GM19193 (cell line): ENCODE results near the gene DGKG.

Experiments
- POLR2A ChIP-seq: IDR thresholded peaks from 4 replicates; pipeline ENCODE4 v1.6.1; 2011; ENCODE audit not compliant: insufficient read depth, insufficient read length; ENCODE audit errors: extremely low read depth

Gene DGKG

DNA sequence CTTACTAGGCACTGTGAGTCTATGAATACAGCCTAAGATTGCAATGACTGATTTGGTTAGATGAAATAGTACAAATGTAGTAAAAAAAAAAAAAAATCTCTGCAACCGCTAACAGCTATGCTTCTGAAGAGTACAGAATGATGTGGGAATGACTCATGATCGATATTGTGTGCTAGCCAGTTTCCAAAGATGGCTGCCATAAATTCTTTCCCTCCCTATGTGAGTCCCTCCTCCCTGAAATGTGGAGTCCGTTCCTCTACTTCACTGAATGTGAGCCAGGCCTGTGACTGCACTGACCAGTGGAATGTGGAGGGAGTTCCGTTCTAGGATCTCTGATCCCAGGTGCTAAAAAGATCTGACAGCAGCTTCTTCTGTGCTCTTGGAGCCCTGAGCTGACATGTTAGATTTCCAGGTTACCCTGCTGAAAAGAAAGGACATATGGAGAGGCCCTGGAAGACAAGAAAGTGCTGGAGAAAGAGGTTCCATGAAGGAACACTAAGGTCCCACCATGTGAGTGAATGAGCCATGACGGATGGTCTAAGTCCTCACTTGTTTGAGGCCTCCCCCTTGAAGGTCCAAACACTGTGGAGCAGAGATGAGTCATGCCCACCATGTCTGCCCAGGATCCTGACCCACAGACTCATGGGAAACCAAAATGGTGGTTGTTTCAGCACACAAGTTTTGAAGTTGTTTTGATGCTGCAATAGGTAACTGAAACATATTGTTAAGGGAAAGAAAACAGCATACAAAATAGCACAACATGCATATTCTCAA lies 46.3 kb downstream of the DGKG start:
- TF ChIP-seq POLR2A: no peak

DNA sequence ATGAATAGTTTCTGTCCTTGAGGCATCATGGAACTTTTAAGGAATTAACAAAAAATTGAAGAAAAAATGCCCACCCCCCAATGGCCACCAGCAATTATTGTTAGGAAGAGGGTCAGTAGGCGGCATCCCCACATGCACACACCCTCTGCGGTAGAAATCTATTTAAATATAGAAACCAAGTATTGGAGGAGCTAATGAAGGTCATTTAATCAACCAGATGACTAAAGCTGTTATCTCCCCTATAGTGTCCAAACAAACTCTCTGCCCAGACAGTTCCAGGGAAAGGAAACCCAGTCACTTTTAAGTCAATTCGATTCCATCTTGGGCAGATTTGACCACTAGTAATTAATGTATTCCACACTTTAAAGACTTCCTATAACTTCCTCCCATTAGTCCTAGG lies 47.1 kb downstream of the DGKG start:
- TF ChIP-seq POLR2A: no peak

DNA sequence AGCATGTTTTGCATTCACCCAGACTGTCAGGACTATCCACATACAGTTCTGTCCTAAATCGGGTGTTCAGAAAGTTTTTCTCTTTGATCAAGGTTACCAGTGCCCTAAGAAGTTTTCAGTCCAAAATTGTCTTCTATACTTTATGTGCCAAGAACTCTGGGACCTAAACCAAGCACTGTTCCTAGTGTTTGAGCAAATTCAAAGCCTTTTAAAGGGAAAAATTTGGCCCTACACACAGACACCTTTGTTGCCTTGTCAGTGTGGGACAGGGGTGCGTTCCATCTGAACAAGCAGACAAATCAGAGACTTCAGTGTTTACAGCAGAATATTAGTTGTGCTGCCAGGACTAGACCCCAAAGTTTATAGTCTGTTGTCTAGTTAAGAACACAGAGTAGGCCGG lies 50.6 kb downstream of the DGKG start:
- no peak for TF ChIP-seq POLR2A

DNA sequence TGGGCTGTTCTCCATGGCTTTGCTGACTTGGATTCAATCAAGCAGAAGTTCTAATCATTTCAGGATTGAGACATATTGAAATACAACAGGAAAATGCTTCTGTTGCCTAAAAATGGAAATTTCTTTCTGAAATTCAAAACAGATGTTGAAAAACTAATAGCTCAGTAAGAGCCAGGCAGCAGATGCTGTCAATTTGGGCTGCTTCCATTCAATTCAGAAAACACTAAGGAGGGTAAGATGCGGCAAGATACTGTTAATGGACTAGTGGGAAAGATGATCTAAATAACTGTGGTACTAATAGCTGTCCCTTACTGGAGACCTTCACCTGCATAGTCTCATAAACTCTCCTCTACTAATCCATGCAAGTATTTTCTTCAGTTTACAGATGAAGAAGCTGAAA lies 53.5 kb downstream of the DGKG start:
- no peak for TF ChIP-seq POLR2A

DNA sequence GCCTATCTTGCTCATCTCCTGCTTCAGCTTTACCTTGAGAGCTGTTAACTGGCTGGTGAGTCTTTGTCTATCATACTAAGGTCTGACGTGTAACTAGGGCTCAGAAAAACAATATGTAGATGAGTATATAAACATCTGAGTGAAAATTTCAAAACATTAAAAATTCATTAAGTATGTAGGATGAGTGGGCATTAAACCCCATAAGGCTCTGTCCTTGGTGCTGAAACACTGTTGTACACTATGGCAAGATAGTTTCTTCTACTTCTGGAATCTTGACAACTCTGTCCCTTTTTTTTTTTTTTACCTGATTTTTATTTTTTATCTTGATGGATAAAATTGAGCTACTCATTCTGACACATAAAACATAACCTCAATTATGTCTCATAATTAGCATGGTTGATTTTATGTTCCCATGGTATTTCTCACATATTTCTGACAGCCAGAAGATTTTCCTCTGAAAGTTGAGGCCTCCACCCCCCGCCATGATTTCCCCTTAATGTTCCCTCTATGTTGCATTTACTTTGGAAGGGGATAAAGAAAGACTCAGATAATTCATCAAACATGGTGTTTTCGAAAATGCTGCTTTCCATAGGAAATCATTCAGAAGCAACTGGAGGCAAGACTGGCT lies 54.3 kb downstream of the DGKG start:
- no peak for TF ChIP-seq POLR2A

DNA sequence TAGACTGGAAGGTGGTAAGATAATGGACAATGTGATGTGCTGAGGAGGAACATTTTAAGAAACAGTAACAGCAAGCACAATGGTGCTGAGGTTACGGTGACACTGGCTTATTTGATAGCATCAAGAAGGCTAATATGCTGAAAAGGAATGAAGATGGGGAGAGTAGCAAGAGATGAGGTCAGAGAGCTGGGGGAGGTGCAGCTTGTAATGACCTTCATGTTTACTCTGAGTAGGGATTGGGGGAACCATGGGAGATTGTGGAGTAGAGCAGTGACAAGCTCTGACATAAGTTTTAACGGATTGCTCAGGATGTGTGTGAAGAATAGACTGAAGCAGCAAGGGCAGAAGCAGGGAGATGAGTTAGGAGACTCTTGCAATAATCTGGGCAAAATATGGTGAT lies 56.7 kb downstream of the DGKG start:
- no peak for TF ChIP-seq POLR2A

DNA sequence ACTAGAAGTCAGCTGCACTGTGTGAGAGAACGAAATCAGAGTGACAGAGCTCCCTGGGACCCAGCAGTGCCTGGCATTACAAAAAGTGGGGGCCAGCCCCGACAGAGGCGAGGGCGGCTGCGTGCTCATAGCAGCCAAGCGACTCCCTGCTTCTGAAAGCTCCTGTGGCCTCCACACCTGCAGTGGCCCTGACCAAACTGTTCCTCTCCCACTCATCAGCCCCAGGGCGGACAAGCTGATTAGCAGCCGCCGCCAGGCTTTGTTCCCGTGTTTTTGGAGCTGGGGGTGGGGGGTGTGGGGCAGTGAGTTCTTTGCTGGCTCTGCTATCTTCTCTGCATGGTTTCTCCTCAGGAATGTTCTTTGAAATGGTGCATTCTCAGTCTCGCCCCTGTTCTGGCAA lies 58.1 kb downstream of the DGKG start:
- TF ChIP-seq POLR2A: no peak

DNA sequence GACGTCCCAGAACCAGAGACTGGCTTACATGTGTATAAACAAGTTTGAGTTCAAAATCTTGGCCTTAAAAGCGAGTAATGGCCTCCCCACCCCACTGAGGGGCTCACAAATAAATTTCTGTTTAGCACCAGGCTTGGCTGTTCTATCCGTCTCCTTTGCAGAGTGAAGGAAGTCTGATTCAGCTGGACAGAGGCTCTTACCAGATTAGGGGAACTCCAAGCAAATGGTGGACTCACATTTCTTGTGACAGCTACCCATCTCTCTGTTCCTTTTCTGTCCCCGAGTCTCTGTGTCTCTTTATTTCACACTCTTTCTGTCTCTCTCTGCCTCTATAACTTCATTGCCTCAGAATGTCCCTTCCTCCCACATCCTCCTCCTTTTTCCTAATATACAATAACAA lies 62.7 kb downstream of the DGKG start:
- no peak for TF ChIP-seq POLR2A

DNA sequence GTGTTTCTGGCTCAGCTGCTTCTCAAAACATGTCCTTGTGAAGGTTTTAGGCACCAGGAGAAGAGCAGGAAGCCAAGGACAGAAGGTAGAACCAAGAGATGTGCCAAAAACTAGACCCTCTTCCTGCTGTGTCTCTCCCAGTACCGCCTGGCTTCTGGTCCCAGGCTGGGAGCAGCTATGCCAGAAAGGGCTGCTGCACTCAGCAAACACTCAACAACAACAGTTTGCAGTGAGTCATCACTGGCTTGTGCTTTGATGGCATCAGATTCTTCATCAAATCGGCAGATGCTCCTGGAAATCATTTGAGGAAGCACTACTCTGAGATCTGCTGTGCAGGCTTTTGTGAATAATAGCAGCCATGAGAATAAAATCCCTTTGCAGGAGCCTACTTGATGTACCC lies 63.2 kb downstream of the DGKG start:
- TF ChIP-seq POLR2A: no peak

DNA sequence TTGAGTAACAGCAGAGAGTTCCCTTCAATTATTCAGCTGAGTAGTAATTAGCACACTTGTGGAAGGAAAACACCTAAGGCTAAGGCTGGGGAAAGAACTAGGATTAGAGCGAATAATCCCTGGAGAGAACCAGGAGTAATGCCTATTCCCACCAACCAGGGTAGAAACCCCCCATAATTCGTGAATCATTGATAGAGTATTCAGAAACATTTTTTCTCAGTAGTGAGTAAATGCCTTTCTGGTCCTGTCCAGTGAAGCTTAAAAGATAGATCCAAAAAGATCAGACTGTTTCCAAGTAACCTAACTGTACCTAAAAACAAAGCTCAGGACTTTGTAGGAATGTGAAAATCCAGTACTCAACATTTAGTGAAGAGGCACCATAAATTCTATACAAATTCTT lies 71.2 kb downstream of the DGKG start:
- no peak for TF ChIP-seq POLR2A

DNA sequence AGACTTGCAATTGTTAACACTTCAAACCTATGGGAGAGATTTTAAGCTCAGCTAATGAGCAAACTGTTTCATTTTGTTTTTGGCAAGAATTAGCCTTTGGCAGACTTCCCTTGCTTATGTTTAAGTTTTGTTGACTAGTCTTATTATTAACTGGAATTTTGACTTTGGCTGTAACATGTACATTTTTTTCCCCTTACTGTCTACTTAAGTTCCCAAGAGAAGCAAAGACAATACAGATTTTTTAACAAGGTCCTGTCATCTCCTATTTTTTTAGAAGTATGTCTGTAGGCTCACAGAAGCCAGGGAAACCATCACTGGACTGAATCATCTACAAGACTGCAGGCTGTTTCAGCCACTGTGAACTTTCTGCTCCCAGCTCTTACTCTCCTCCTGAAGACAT lies 74.3 kb downstream of the DGKG start:
- TF ChIP-seq POLR2A: no peak

DNA sequence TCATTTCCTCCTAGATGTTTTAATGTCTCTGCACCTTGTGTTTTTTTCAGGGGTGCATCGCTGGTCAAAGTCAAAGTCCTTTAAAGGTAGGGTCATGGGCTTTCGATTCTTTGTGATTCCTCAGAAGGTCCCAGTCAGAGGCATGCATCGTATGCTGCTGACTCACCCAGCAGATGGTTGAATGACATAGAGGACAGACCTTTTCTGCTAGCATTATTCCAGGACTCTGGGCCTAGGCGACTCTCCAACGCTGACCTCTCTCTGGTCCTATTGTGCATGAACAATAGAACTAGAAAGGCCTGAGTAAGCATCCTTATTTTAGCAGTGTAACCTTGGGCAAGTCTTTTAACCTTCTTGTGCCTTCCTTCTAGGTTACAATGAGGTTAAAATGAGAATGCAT lies 75.9 kb downstream of the DGKG start:
- TF ChIP-seq POLR2A: no peak

DNA sequence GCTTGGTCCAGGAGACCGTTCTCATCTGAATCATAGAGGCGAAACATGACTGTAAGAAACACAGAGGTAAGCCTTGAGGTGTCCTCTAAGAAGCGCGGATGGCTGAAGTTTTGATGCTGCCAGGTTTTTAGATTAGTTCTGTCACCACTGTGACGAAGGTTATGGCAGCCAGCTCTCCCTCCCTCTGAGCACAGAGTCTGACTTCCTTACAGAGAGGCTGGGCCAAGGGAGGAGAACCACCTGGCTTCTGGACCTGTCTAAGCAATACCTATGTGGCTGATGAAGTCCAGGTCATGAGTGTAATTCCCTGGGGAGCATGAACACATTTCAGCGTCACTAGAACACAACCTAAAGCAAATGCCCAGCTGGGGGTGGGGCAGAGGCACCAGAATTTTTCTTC lies 77.4 kb downstream of the DGKG start:
- no peak for TF ChIP-seq POLR2A

DNA sequence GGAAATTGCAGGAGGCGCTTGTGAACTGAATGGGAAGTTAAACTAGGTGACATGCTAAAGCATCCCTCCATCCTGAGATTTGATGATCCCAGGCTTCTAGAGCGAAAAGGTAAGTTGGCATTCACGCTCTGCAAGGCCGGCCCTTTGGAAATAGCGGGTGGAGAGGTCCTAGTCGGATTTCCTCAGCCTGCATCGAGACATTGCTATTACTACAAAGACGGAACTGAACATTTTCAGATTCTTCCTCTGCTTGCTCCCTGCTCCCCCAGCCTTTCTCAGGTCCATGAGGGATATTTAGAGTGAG lies 77.7 kb downstream of the DGKG start:
- no peak for TF ChIP-seq POLR2A

DNA sequence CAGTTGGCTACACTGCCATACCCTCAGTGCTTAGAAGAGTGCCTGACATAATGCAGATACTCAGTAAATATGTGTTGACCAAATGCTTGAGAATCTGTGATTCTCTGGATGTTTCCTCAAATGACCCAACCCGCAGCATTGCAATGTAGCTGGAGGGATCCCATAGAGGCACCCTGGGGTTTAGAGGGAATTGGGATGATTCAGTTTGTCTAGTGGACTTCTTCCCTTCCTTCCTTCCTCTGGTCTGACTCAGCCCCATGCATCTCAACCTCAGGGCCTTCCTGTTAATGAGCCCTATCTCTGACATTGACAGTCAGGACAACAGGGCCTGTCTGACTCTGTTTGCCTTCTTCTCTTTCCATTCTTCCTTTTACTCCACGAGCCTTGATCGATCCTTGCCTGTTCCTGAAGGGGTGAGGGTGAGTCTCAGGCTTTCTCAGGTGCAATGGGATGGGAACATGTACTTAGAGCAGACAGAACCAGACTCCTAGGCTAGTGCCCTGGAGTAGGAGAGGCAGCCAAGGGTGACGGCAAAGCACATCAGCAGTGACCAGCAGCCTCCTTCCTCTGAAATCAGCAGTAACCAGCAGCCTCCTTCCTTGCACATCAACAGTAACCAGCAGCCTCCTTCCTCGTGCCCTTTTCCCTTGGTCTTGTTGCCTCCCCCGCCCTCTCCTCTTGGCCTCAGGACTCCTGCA lies 78.2 kb downstream of the DGKG start:
- TF ChIP-seq POLR2A: no peak

DNA sequence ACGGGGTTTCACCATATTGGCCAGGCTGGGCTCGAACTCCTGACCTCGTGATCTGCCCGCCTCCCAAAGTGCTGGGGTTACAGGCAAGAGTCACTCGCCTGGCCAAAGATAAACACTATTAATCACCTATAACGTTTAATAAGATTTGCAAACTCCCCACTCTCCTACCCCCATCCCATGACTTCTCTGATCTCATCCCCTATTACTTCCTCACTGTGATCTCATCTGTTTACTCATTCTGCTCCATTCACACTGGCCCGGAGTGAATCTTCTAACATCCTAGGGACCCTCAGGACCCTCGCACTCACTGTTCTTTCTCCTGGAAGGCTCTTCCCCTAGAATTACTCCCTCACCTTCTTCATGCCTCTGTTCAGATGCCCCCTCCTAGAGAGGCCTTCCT lies 78.9 kb downstream of the DGKG start:
- TF ChIP-seq POLR2A: no peak
